PC-9 (cell line): ENCODE results near the gene EXOC3L2. TPM values are rescaled to one million over a fixed set of nuclear protein-coding genes. Genes with fewer than 3 reads are reported as not detected.

ENCODE experiments used
- BruUV-seq: library from RNA; stranded (reverse); fragments of 400-500 nt; replicated peaks from 2 replicates; lab custom pipeline; 2021; lab: Mats Ljungman, UMichigan
- CTCF ChIA-PET: fragments of 300-600 bp; sonication (Branson Sonifier 250); formaldehyde crosslinking; loops from one replicate; lab custom pipeline; 2022; ENCODE audit warnings: antibody characterized with exemption; lab: Charles Lee
- POLR2A ChIA-PET: fragments of 300-600 bp; sonication (Branson Sonifier 250); formaldehyde crosslinking; loops from one replicate; lab custom pipeline; 2022; ENCODE audit warnings: antibody characterized with exemption; ENCODE audit not compliant: unreplicated experiment; lab: Charles Lee
- DNase-seq, 2 experiments: peaks; one replicate each; pipeline versions ENCODE4 v3.0.0 to v3.0.0-alpha.2; 2015 to 2022; ENCODE audit warnings: mixed read lengths in 1 of 2
- H2AFZ ChIP-seq: fragments of 200-600 bp; sonication (generic); 2 replicates; pipeline ENCODE4 v1.8.1; 2017; ENCODE audit warnings: antibody characterized with exemption
- H3F3A ChIP-seq: fragments of 200-600 bp; sonication (generic); 2 replicates; pipeline ENCODE4 v1.8.1; 2017; ENCODE audit warnings: antibody characterized with exemption, mild to moderate bottlenecking, low read depth; ENCODE audit not compliant: insufficient read depth
- H3K27ac ChIP-seq: fragments of 200-600 bp; sonication (generic); 2 replicates; pipeline ENCODE4 v1.6.1; 2016; ENCODE audit warnings: mixed run types
- H3K27me3 ChIP-seq: fragments of 200-600 bp; sonication (generic); 2 replicates; pipeline ENCODE4 v1.6.1; 2016; ENCODE audit warnings: low read depth, mixed run types; ENCODE audit not compliant: insufficient read depth
- H3K36me3 ChIP-seq: fragments of 200-600 bp; sonication (generic); 2 replicates; pipeline ENCODE4 v1.6.1; 2016; ENCODE audit warnings: low read depth, mixed run types
- H3K4me1 ChIP-seq: fragments of 200-600 bp; sonication (generic); replicated peaks from 2 replicates; pipeline ENCODE4 v1.6.1; 2016; ENCODE audit warnings: mixed run types; ENCODE audit not compliant: insufficient read depth
- H3K4me2 ChIP-seq: fragments of 200-600 bp; sonication (generic); 2 replicates; pipeline ENCODE4 v1.6.1; 2017; ENCODE audit warnings: mixed run types
- H3K4me3 ChIP-seq: fragments of 200-600 bp; sonication (generic); 2 replicates; pipeline ENCODE4 v1.6.1; 2016; ENCODE audit warnings: mixed run types
- H3K79me2 ChIP-seq: fragments of 200-600 bp; sonication (generic); 2 replicates; pipeline ENCODE4 v1.6.1; 2017; ENCODE audit warnings: low read depth, mixed run types
- H3K9me2 ChIP-seq: fragments of 200-600 bp; sonication (generic); 2 replicates; pipeline ENCODE4 v1.8.1; 2017; ENCODE audit warnings: mild to moderate bottlenecking; ENCODE audit not compliant: insufficient read depth
- H3K9me3 ChIP-seq: fragments of 200-600 bp; sonication (generic); 2 replicates; pipeline ENCODE4 v1.8.1; 2016; ENCODE audit warnings: low read depth; ENCODE audit not compliant: insufficient read depth
- H4K20me1 ChIP-seq: fragments of 200-600 bp; sonication (generic); 2 replicates; pipeline ENCODE4 v1.8.1; 2017; ENCODE audit not compliant: insufficient read depth
- EZH2 ChIP-seq: fragments of 200-600 bp; sonication (generic); IDR thresholded peaks from 2 replicates; pipeline ENCODE4 v1.8.0; 2017; ENCODE audit warnings: antibody characterized with exemption, low read depth
- intact Hi-C: fragments of 100-400 bp; cut with micrococcal nuclease; formaldehyde crosslinking; loops from one replicate; pipeline ENCODE4 v1.10.0; 2022; ENCODE audit not compliant: unreplicated experiment
- total RNA-seq: library from RNA; stranded (reverse); gene quantifications from 2 replicates; pipeline ENCODE4 v1.2.3, GENCODE V29; 2021
- TF ChIP-seq, protein P1 (sequence below): fragments of 200-600 bp; sonication (generic); conservative IDR thresholded peaks from 2 replicates; pipeline ENCODE4 v1.6.1; 2017; ENCODE audit warnings: mixed run types, antibody characterized with exemption, mild to moderate bottlenecking, moderate library complexity

Gene EXOC3L2
- total RNA-seq, 1 experiment from 2014 or later = not detected

DNA sequence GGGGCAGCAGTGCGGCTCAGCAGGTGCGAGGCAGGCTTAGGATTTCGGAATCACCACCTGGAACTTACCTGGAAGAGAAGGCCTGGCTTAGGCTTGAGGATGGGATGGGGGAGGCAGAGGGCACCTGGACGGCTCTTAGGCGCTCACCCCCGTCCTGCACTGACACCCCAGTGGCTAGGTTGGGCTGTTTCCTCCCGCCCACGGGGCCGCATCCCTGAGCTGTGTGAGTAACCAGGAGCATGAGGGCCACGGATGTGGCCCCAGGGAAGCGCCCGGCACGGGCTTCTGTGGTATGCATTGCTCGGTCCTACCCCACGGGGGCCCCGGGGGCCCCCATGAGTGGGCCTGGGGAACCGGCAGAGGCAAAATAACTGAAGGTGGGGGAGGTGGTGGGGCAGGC is 82.1 kb downstream of the EXOC3L2 start:
- no peaks in the 10 kb centered on the region for H3K36me3 ChIP-seq
- H3K9me3 ChIP-seq = no peaks in the 10 kb centered on the region
- CTCF ChIA-PET = no interaction called here
- DNase-seq = no peak
- intact Hi-C loops = no loop called here
- POLR2A ChIA-PET = interaction anchor here (0.6 kb wide), 1 partner anchor 69 kb away, joined by 13 read pairs; no protein-coding TSS in a partner anchor
- no TSS peak for BruUV-seq
- no peak overlapping the region for H3K4me2 ChIP-seq
- no peak overlapping the region for H3K4me3 ChIP-seq
- H3F3A ChIP-seq = peaks cover 7% of the 10 kb centered on the region
- no peak overlapping the region for H3K27ac ChIP-seq
- H3K4me1 ChIP-seq = peaks cover 18% of the 10 kb centered on the region
- no peaks in the 10 kb centered on the region for H3K27me3 ChIP-seq
- no peaks in the 10 kb centered on the region for H3K9me2 ChIP-seq
- H4K20me1 ChIP-seq = 0 out of 2 replicates have a peak, but pooled peaks cover 14% of the 10 kb centered on the region
- no peaks in the 10 kb centered on the region for H3K79me2 ChIP-seq
- TF ChIP-seq EZH2 = no peak
- TF ChIP-seq, protein P1, sequence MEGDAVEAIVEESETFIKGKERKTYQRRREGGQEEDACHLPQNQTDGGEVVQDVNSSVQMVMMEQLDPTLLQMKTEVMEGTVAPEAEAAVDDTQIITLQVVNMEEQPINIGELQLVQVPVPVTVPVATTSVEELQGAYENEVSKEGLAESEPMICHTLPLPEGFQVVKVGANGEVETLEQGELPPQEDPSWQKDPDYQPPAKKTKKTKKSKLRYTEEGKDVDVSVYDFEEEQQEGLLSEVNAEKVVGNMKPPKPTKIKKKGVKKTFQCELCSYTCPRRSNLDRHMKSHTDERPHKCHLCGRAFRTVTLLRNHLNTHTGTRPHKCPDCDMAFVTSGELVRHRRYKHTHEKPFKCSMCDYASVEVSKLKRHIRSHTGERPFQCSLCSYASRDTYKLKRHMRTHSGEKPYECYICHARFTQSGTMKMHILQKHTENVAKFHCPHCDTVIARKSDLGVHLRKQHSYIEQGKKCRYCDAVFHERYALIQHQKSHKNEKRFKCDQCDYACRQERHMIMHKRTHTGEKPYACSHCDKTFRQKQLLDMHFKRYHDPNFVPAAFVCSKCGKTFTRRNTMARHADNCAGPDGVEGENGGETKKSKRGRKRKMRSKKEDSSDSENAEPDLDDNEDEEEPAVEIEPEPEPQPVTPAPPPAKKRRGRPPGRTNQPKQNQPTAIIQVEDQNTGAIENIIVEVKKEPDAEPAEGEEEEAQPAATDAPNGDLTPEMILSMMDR = no peak
- no peak overlapping the region for H2AFZ ChIP-seq

DNA sequence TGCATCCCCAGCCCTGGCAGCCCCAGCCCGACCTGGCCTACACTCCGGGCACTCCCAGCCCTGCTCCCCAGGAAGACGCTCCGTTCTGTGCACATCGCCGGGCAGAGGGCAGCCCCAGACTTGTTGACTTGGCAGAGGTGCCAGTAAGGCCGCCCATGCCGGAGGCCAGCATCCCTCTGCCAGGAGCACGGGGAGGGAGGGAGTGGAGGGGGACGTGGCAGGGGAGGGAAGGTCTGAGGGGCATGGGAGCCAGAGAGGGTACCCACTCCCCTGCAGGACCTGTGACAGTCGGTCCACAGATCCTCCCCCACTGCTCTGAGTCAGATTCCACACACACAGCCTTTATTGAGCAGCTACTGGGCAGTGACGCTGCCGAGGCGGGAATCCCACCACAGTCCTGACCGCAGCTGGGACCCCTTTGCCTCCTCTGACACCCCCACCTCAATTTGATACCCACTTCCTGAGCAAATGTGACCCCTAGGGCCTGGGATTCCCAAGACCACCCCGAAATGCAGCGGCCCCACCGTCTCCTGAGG is 82.5 kb downstream of the EXOC3L2 start:
- H3K9me2 ChIP-seq = no peaks in the 10 kb centered on the region
- no peak overlapping the region for H3K4me2 ChIP-seq
- H4K20me1 ChIP-seq = 0 out of 2 replicates have a peak, but pooled peaks cover 14% of the 10 kb centered on the region
- DNase-seq = no peak
- H3K27me3 ChIP-seq = no peaks in the 10 kb centered on the region
- no peak for TF ChIP-seq EZH2
- TF ChIP-seq, protein P1 = no peak
- no peaks in the 10 kb centered on the region for H3K9me3 ChIP-seq
- H3K36me3 ChIP-seq = no peaks in the 10 kb centered on the region
- no TSS peak for BruUV-seq
- CTCF ChIA-PET = no interaction called here
- no peaks in the 10 kb centered on the region for H3K79me2 ChIP-seq
- POLR2A ChIA-PET = interaction anchor here (0.6 kb wide), 1 partner anchor 13 kb away, joined by 3 read pairs; no protein-coding TSS in a partner anchor
- H3F3A ChIP-seq = peaks cover 7% of the 10 kb centered on the region
- H3K4me1 ChIP-seq = peaks cover 18% of the 10 kb centered on the region
- H3K4me3 ChIP-seq = no peak overlapping the region
- no peak overlapping the region for H2AFZ ChIP-seq
- no peak overlapping the region for H3K27ac ChIP-seq
- intact Hi-C loops = no loop called here

Other genes with a start within 250 kb of the EXOC3L2 start
- gene RELB, start 243.9 kb downstream of the EXOC3L2 start, total RNA-seq = 5.8 and 10.6 TPM in 2 replicates
- gene CLASRP, start 206.4 kb downstream of the EXOC3L2 start, total RNA-seq = 74.1 and 76.8 TPM in 2 replicates
- 3.1 and 3.7 TPM in 2 replicates for gene ZNF296, start 168.9 kb downstream of the EXOC3L2 start, total RNA-seq
- 29.6 and 30.6 TPM in 2 replicates for gene GEMIN7, start 166.1 kb downstream of the EXOC3L2 start, total RNA-seq
- 41.1 and 49.5 TPM in 2 replicates for gene PPP1R37, start 152.2 kb downstream of the EXOC3L2 start, total RNA-seq
- 0.37 and 0.75 TPM in 2 replicates for gene NKPD1, start 84.4 kb downstream of the EXOC3L2 start, total RNA-seq
- gene TRAPPC6A, start 67.2 kb downstream of the EXOC3L2 start, total RNA-seq = 61.6 and 104 TPM in 2 replicates
- 11.5 and 17.8 TPM in 2 replicates for gene BLOC1S3, start 66.6 kb downstream of the EXOC3L2 start, total RNA-seq
- 49.4 and 85.8 TPM in 2 replicates for gene MARK4, start 5.9 kb upstream of the EXOC3L2 start, total RNA-seq
- not detected in 2 replicates for gene CKM, start 77.5 kb upstream of the EXOC3L2 start, total RNA-seq
- gene KLC3, start 95.3 kb upstream of the EXOC3L2 start, total RNA-seq = 20.6 and 30.7 TPM in 2 replicates
- gene ERCC2, start 125.2 kb upstream of the EXOC3L2 start, total RNA-seq = 26.1 and 33.1 TPM in 2 replicates
- gene PPP1R13L, start 159.7 kb upstream of the EXOC3L2 start, total RNA-seq = 113 and 121 TPM in 2 replicates
- gene POLR1G, start 161.2 kb upstream of the EXOC3L2 start, total RNA-seq = 9.6 and 11.5 TPM in 2 replicates
- 102 and 138 TPM in 2 replicates for gene ERCC1, start 178.5 kb upstream of the EXOC3L2 start, total RNA-seq
- gene FOSB, start 222.6 kb upstream of the EXOC3L2 start, total RNA-seq = 7.9 and 16.5 TPM in 2 replicates